ENCODE results near the gene OR2H1.

The OR2H1 gene

DNA sequence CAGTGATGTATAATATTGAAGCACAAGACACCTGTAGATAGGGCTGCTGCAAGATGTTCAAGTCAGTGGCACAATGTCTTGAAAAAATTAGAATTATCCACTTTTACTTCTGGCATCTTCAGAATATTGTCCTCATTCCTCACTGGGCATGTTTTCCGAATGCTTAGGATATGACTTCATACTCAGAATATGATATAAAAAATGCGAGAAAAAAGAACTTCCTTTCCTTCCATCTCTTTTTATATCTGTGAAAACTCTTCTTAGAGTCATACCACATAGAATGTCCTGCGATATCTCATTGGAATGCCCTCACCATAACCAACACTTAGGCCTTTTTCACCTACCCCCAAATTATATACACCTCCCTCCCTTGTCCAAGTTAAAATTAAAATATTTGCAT lies 26.2 kb downstream of the OR2H1 start:
- DNase-seq (ENCODE audit: low spot score), result no peak
- FAIRE-seq, result no peak

DNA sequence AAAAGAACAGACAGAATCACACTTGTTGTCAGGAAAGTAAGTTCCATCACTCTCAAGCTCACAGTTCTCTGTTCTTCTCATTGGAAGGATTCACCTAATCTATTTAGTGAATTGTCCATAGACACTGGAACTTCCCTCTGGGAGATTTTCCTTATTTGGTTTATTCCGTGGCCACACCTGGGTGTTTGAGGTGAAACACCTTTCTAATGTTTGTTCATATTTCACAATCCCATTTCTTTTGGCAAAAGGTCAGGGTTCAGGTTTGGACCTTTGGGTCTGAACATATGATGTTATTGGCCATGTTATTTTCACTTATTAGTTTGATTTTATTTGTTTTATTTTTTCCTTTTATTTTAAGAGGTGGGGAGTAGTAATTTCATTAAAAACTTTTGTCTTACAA lies 26.8 kb downstream of the OR2H1 start:
- no peak for FAIRE-seq
- no peak for DNase-seq (ENCODE audit: low spot score)

DNA sequence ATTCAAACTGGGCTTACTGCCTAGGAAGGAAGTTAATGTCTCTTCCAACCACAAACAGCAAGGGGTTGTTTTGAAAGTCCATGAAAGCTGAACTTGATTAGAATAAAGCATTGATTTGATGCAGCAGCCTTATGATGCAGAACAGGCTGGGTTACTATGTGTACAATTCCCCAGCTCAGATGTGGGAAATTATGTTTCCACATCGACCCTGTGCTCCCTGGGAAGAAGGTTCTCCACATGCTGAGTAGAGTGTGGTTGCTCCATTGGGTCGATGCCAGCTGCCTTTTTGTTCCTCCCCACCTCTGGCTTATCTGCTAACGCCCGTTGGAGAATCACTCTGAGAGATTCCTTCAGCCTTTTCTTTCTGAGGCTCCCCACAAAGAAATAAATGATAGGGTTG lies 29.6 kb downstream of the OR2H1 start:
- FAIRE-seq (no peak), DNase-seq (ENCODE audit: low spot score) (no peak)

DNA sequence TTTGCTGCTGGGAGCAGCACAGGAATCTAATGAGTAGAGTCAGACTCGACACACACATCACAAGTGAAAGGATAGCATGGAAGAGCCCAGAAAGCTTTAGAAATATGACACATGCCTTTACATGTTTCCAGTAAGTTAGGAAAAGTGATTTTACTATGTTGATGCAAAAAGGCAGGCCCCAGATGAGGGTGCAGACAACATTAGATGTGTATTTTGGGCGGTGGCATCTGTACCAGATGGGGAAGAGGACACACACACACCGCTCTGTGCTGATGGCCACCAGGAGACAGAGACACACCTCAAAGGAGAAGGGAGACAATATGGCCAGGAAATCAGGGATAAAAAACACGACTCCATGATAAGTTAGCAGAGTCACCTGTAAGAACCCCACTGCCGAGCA lies 30.2 kb downstream of the OR2H1 start:
- no peak for FAIRE-seq
- no peak for DNase-seq (ENCODE audit: low spot score)

DNA sequence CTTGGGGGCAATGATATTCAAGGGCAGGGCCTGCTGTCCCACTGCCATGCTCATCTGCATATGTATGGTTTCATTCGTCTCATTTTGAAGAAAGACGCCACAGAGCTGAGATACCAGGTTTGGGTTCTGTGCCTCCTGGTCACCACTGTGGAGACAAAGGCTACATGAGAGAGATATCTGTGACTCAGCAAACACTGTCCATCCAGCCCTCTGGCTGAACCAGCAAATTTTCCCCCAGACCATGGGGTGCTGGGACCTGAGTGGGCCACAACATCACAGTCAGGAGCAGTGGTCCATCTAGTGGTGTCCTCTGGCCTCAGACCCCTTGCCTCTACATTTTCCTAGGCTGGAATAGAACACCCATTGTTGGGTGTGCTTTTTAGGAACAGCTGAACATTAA lies 30.7 kb downstream of the OR2H1 start, which contains the start of gene MAS1L:
Gene MAS1L (minus strand): TSS at position 297 of the 400 bp plus-strand sequence. CDS start 54 bp downstream, at position 243.
- FAIRE-seq (no peak), DNase-seq (ENCODE audit: low spot score) (no peak)

GRCh38 chr6:29488874-29489273 lies 31.9 kb downstream of the OR2H1 start:
- FAIRE-seq (peak; percentile 65), DNase-seq (ENCODE audit: low spot score) (no peak)

DNA sequence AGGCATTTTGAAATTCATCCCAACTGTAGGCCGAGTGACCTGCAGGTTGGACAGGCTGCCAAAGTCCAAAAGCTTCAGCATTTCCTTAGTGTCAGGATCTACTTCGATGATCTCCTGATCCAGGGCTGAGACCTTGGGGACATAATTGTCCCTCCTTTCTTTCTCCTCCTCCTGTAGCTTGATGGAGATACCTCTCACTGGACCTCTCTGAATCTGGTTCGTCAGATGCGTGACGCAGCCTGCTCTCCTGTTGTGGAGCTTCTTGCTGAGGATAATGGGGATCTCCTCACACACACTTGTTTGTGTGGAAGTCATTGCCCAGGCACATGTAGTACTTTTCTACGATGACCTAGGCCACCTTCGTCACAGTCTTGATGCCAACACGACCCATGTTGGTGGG lies 32.3 kb downstream of the OR2H1 start:
- FAIRE-seq, result no peak
- no peak for DNase-seq (ENCODE audit: low spot score)

- no peak for FAIRE-seq
- no peak for DNase-seq (ENCODE audit: low spot score)
Measured at GRCh38 chr6:29490055-29490454, 33.1 kb downstream of the OR2H1 start.

GRCh38 chr6:29490552-29490951 lies 33.6 kb downstream of the OR2H1 start:
- DNase-seq (ENCODE audit: low spot score), result no peak
- FAIRE-seq, result no peak

GRCh38 chr6:29491574-29491973 lies 34.6 kb downstream of the OR2H1 start:
- DNase-seq (ENCODE audit: low spot score) (no peak), FAIRE-seq (no peak)

DNA sequence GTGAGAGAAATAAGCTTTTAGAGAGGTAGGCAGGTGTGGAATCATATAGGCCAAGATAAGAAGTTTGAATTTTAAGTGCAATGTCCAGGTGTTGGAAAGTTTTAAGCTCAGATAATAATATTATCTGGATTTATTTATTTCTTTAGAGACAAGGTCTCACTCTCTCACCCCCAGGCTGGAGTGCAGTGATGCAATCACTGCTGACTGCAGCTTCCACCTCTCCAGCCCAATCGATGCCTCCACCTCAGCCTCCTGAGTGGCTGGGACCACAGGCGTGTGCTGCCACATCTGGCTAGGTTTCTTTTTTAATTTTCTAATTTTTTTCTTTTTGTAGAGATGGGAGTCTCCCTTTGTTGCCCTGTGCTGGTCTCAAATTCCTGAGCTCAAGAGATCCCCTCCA lies 36.3 kb downstream of the OR2H1 start:
- DNase-seq (ENCODE audit: low spot score), result no peak

DNA sequence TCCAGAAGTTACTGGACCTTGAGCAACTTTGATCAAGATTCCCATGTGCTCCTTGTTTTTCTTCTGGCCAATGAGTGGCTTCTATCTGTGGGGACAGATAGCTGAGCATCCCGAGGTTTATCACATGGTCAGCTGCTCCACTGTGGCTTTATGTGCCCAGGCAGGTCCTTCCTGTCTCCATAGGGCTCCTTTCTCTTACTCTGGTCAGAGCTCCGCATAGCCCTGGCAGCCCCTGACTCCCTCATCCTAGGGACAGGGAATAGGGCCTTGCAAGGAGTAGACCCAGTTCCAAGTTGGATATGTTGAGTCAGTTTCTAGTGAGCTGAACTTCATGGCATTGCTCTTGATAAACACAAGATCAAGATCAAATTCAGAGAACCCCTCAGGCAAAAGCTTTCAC lies 37.2 kb downstream of the OR2H1 start:
- DNase-seq (ENCODE audit: low spot score) (no peak), FAIRE-seq (no peak)

More for the DNA sequence above, 36.3 kb downstream of the OR2H1 start:
- no peak for FAIRE-seq

- DNase-seq (ENCODE audit: low spot score) (no peak), FAIRE-seq (no peak)
Measured at GRCh38 chr6:29495571-29495970, 38.6 kb downstream of the OR2H1 start.

DNA sequence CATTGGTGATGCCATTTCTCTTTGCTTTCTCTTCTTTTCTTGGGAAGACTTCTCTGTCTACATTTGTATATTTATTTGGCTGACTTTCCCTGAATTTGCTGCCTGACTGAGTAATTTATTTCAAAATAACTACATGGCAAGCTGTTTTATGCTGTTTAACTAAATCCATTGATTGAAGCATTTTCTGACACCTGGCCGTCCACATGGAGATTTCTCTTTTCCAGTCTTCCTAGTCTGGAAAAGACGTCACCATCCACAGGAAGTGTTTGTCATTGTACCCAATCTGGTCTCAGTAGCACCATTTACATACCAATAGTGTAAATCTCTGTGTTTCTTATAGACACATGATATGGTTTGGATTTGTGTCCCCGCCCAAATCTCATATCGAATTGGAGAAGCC lies 40.0 kb downstream of the OR2H1 start:
- DNase-seq (ENCODE audit: low spot score) (no peak), FAIRE-seq (no peak)

DNA sequence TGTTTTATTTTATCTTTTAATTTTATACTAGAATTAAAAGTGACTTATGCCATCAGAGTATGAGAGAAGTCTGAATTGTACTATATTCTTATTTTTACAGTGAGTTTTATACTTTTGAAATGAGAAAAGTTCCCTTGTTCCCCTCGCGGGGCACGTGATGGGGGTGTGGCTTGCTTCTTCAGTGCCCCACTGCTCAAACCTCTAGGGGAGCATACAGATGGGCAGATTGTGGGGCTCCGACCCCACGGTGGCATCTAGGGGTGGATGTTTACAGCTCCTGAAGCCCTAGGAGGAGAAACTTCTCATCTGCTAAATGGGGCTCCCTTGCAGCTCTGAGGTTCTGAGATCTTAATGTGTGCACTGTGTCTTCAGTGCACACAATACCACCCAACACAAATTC lies 42.7 kb downstream of the OR2H1 start:
- DNase-seq (ENCODE audit: low spot score) (no peak), FAIRE-seq (no peak)

- no peak for DNase-seq (ENCODE audit: low spot score)
- no peak for FAIRE-seq
Measured at GRCh38 chr6:29500594-29500993, 43.6 kb downstream of the OR2H1 start.

DNA sequence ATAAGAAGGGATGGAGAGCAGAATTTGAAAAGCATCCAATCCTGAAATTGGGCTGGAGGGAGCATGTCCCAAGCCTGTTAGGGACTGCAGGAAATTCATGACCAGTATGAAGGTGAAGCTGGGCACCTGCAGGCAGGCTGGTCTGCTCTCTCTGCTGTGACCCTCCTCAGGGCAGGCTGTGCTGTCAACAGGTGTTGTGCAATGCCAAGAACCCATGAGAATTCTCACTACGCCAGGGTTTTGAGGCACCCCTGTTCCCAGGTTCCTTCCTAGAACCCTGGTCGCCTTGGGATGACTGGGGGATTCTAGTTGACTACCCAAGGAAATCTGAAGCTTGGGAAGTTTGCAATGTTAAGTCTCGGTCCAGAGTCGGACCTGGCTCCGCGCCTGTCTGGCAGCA lies 44.2 kb downstream of the OR2H1 start:
- no peak for FAIRE-seq
- DNase-seq (ENCODE audit: low spot score), result no peak

GRCh38 chr6:29502181-29502580 lies 45.2 kb downstream of the OR2H1 start:
- DNase-seq (ENCODE audit: low spot score) (no peak), FAIRE-seq (no peak)

GRCh38 chr6:29502597-29502996 lies 45.6 kb downstream of the OR2H1 start:
- FAIRE-seq (no peak), DNase-seq (ENCODE audit: low spot score) (no peak)

DNA sequence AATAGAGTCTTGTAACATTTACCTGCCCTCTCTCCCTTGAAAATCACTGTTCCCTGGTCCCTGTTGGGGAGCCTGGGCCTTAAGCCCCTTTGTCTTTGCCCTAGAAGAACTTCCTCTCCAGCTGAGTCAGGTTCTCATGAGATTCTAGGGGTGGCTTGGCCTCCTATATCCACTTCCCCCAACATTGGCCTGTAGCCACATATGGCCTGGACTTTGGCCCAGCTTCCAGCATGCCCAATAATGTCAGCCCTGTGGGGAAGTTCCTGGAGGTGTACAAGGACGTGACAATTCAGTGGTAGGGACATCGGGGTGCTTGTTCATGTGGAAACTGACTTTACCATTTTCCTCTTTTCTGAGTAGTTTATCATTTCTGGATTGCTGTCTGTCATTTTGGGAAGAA lies 48.0 kb downstream of the OR2H1 start:
- no peak for DNase-seq (ENCODE audit: low spot score)
- FAIRE-seq, result no peak

DNA sequence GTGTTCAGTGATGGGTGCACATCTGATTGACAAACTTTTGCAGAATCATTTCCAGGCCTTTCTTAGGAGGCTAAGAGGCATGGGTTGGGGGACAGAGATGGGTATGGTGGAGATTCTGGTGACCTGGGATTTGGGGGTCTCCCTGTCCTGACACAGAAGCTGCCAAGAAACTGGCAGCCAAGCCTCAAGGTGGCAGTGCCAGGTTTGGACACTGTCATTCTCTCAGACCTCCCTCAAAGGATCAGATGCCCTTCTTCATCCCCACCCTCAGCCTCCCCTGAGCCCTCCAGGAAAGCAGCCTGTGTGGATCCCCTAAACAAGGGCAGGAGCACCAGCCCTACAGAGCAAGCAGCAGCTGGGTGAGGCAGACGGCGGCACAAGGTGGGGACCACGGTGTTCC lies 48.9 kb downstream of the OR2H1 start:
- FAIRE-seq (no peak), DNase-seq (ENCODE audit: low spot score) (no peak)

- no peak for FAIRE-seq
Measured at GRCh38 chr6:29506446-29507067, 49.6 kb downstream of the OR2H1 start.

DNA sequence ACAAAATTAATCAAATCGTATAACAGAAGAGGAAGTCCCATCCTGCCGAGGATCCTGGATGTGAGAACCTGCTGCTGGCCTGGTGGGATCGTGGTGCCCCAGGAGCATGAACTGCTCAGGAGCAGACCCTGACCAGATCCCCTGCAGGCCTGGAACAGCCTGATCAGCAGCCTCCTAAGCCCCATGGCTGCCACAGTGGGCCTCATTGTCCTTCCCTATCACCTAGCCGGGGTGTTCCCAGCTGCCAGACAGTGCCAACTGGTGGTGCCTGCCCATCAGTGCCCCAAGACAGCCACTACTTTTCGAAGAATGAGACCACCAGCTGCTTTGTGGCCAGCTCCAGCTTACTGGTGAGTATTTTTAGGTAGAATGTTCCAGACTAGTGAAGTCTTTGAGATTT lies 50.4 kb downstream of the OR2H1 start:
- FAIRE-seq (no peak), DNase-seq (ENCODE audit: low spot score) (no peak)

More at GRCh38 chr6:29506446-29507067, 49.6 kb downstream of the OR2H1 start:
- DNase-seq (ENCODE audit: low spot score), result no peak

DNA sequence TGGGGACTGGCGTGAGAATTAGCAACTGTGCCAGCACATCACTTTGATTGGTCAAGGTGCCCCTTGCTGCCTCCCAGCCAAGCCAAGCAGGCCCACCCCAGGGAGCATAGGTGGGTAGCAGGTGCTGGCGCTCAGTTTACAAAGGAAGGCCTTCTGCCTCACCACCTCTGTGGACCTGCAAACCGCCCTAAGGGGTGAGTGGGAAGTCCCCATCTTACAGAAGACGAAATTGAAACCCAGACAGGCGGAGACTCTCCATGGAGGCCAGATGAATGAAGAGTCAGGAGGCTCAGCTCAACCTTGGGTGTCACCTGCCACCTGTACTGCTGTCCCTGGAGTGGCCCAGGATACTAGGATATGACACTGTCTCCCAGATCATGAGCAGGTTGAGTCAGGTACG lies 52.3 kb downstream of the OR2H1 start:
- no peak for DNase-seq (ENCODE audit: low spot score)
- no peak for FAIRE-seq

Data from RCC 7860 (cell line).